T-helper 1 cell (primary cell): ENCODE measurements around the gene BTBD6.

Experiments
- DNase-seq, 5 donors: peaks; one replicate each; pipeline ENCODE4 v3.0.0-alpha.2; 2012 to 2020

The BTBD6 gene

DNA sequence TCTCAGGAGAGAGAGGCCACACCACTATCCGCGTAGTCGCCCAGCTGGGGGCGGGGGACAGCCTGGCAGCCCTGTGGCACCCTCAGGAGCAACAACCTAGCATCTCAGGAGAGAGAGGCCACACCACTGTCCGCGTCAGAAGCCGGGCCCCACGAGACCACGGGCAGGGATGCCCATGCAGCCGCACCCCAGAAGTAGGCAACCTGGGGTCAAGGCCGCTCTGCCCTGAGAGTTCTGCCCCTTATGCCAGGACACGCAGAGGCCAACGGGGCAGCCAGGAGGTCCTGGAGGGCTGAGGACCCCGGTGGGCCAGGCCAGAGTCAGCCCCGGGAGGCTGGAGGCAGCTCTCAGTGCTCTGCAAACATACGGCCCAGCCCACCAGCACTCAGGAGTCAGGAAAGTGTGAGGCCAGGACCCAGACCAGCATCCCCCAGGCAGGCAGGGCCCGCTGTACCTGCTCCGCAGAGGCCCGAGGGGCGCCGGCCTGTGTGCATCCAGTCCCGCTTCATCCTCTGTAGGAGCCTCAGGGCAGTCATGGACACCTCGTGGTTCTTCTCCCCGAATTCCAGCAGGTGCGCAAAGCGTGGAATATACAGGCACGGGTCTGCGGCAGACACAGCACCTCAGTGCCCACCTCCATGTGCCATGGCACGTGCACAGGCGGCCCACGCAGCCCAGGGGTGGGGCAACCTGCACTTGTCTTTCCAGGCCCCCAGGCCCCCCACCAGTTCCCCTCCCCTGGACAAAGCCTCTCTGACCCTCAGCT is 7.3 kb upstream of the BTBD6 start:
- no peak for DNase-seq

DNA sequence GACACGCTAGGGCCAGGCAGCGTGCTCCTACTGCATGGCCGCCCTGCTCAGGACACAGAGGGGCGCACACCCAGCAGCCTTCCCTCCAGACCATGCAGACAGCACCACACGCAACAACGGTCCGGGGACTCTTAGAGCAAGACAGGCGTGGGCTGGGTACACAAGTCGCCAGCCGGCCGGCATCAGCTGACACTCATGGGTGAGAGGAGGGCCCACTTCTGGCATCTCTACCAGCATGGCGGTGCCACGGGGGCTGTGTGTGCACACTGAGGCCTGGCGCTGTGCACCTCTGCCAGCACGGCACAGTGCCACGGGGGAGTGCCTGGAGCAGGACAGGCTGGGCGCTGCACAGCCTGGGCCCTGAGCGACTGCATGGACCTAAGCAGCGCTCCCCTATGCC is 6.7 kb upstream of the BTBD6 start:
- no peak for DNase-seq

DNA sequence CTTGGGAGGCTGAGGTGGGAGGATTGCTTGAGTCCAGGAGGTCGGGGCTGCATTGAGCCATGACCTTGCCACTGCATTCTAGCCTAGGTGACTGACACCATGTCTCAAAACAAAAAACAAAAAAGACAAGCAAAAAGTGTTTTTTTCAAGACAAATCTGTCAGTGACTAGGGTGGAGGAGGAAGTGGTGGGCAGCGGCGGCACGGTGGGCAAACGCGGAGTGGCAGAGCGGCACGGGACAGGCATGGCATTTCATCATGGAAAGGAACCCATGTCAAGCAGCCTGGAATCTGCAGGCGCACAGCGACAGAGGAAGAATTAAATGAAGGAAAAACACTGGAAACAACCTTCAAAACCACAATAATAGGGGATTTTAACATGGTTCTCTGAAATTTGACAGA is 4.0 kb upstream of the BTBD6 start:
- DNase-seq, result no peak

DNA sequence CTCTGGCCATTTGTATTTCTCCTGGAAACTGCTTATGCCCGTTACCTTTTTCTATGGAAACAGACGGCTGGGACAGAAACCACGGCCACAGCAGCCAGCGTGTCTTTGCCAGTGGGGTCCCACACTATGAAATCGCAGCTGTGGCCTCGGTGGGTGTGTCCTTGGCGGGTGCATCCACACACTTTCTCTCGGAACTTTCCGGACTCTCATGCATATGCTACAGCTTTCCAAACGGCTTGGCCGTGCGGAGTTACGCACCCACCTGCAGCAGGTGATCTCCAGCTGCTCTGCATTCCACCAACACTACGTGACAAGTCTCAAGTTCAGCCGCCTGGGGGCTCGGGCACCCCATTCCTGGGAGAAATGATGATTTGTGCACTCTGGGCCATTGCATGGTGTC is 1.3 kb upstream of the BTBD6 start:
- no peak for DNase-seq

DNA sequence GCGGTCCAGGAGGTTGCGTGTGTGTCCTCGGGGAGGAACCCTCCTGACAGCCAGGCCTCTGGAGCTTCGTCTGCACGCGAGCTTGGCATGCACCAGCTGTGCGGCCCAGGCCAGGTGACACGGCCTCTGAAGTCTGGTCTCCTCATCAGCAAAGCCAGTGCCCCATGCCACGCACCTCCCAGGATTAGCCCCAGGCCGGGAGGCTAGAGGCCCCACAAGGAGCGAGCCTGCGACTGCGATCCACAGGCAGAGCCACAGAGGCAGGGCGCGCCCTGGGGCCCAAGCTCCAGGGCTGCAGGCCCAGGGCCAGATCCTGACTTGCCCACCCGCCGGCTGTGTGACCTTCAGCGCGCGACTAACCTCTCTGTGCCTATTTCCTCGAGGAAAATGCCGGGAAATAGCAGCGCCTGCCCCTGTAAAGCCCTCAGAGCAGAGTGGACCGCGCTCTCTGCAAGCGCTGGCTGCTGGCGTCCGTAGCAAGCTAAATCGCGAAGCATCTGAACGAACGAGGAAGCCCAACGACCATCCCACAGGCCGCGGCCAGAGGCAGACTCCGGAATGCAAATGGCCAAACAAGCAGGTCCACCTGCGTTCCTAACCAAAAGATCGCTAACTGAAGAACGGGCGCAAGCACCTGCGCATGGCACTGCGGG is 492 bp upstream of the BTBD6 start:
- DNase-seq, result no peak

DNA sequence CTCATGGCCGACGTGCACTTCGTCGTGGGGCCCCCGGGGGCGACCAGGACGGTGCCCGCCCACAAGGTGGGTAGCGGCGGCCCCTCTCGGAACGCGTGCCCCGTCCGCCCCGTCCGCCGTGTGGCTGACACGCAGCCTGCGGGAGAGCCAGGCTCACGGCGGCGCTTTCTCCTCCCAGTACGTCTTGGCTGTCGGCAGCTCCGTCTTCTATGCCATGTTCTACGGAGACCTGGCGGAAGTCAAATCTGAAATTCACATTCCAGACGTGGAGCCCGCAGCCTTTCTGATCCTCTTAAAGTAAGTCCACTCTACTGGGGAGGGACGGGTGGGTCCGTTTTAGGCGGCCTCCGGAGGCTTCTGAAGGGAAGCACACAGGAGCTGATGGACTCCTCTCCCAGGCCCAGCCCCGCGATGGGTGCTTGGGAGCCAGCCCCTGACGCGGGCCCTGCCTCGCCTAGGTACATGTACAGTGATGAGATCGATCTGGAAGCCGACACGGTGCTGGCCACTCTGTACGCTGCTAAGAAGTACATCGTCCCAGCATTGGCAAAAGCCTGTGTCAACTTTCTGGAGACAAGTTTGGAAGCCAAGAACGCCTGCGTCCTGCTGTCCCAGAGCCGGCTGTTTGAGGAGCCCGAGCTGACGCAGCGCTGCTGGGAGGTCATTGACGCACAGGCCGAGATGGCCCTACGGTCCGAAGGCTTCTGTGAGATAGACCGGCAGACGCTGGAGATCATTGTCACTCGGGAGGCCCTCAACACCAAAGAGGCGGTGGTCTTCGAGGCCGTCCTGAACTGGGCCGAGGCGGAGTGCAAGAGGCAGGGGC is 1.1 kb downstream of the BTBD6 start:
- no peak for DNase-seq

DNA sequence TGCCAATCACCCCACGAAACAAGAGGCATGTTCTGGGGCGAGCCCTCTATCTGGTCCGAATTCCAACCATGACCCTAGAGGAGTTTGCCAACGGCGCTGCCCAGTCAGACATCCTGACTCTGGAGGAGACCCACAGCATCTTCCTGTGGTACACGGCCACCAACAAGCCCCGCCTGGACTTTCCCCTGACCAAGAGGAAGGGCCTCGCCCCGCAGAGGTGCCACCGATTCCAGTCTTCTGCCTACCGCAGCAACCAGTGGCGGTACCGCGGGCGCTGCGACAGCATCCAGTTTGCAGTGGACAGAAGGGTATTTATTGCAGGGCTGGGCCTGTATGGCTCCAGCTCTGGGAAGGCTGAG is 1.7 kb downstream of the BTBD6 start:
- no peak for DNase-seq

DNA sequence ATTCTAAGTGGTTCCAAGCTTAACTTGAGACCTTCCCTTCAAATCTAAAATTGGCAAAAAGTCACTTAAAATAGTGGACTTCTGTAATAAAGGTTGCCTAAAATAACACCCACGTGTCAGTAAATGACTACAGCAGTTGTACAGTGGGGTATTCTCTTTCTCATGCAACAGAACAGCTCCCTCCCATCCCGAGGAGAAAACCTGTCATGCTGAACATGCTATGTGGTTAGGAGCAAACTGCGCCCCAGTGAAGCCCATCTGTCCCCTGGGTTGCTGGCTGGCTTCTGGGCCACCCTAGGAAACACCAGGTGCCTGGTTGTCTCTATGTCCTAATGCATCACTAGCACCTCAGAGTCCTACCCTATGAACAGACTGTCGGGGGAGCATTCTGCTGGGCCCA is 2.7 kb downstream of the BTBD6 start:
- no peak for DNase-seq

DNA sequence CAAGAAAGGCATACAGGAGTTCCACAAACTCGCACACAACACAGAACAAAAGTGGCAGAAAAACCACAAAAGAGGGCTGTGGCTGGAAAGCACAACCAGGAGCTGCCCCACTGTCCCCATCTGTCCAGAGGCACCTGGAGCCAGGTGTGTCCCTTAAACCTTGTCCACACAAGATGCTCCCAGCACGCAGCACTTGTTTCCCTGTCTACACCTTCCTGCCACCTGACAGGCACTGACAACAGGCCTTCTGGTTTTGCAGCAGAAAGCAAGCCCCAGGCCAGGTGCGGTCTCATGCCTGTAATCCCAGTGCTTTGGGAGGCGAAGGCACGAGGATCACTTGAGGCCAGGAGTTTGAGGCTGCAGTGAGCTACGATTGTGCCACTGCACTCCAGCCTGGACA is 3.6 kb downstream of the BTBD6 start:
- no peak for DNase-seq

DNA sequence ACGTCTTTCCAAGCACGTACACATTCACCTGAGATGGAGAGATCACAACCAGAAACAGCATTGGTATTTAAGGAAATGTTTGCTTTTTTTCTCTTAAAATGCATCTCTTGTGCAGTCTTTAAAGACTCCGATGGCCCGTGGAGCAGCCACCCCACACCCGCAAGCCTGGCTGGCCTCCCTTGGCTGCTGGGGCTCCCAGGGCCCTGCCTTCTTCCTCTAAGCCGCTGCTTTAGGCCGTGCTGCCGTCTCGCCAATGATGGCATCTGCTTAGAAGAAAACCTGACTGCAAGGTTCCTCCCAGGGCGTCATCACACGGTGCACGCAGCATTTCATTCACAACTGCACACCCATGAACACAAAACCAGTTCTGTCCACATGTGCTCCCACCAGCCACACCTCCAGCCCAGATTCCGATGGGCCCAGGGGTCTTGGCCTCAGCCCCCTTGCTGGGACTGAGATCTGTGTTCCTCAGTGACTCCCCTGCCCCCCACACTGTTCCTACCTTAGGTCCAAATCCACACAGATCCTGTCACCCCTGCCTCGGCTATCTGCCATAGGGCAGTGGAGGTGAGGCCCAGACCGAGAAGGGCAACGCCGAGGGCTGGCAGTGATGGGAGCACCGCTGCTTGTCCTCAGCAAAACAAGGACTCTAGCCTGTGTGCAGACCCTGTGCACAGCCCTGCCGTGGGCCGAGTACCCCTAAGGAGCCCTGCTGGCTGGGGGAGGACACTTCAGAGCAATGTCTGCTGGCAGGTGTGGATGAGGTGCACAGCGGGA is 4.4 kb downstream of the BTBD6 start:
- DNase-seq, result no peak

DNA sequence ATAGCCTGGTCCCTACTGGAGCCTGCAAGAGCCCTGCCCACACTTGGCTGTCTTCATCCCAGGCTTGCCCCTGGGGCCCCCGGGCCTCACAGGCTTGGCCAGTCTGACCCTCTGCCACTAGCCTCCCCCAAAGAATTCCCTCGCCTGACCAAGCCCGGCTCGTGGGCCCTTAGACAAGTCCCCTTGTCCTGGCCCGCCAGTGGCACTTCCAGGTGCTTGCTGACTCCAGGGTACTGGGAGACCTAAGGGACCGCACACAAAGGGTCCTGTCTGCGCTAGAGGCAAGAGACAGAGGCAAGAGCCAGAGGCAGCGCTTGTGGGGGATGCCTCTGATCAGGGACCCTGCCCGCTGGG is 5.0 kb downstream of the BTBD6 start:
- DNase-seq, result no peak

DNA sequence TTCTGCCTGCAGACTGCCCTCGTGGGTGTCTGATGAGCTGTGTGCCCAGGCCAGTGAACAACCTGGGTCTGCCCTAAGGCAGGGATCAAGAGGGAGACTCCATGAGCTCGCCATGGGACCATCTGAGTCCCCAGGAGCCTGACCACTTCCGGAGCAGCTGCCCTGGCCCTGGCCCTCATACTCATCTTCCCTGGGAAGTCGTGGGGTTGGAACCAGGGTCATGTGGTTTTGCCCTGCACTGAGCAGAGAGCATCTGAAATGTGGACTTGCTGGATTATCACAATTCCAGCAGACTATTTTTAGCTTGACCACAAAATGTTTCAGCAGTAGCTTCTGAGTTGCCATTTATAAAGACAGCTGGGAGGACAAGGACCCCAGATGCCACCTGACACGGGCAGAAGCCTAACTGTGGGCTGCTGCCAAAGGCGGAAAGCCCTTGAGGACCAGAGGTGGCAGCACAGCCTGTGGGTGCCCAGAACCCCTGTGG is 6.7 kb downstream of the BTBD6 start:
- DNase-seq, result no peak

DNA sequence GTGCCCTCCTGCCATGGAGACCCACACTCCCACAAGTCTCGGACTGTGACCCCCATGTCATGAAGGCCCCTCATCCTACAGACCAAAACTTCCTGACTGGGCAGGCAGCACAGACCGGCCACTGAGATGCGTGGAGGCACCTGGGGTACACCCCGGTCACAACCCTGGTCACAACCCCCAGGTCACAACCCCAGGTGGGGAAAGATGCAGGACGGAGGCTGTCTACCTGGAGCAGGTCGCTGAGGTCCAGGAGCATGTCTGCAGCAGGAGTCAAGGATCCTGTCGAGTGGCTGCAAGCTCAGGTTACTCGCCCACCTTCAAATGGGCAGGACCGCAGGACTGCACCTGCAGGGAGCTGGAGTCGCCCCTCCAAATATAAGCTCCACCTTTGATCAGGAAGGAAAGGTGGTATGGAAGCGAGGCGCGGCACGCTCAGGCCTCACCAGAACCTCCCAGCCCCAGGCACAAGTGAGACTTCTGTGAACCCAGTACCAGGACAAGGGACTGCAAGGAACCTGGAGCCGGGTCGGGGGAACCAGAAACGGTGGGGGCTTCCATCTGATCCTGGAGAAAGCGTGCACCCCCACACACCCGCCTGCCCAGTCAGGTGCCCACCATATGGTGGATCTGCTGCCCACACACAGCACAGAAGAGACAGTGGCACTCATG is 8.1 kb downstream of the BTBD6 start:
- DNase-seq, result no peak

DNA sequence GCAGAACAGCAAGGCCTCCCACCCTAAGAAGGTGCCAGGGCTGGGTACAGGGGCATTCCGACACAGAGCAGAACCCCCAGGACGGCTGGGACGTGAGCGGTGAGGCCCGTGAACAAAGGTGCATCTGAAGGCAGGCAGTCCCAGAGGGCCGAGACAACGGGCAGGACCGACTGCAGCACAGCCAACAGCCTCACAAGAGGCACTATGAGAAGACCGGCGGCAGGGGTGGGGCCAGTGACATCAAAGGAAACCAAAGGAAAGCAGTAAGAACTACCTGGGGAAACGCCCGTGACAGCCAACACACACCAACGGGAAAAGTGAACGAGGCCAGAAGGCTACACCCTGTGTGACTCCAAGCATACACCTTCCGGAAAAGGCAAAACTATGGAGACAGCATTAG is 9.1 kb downstream of the BTBD6 start:
- no peak for DNase-seq

DNA sequence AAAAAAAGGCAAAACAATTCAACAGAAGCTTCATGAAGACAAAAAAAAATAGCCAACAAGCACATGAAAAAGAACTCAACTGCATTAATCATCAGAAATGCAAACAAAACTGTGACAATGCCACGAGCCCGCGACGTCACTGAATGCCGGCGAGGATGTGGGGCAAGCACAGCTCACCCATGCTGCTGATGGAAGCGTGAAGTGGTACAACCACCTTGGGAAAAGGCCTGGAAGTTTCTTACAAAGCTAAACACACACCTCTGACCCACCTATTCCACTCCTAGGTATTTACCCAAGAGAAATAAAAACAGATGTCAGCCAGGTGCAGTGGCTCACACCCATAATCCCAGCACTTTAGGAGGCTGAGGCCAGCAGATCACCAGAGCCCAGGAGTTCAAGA is 10.5 kb downstream of the BTBD6 start:
- DNase-seq, result no peak

DNA sequence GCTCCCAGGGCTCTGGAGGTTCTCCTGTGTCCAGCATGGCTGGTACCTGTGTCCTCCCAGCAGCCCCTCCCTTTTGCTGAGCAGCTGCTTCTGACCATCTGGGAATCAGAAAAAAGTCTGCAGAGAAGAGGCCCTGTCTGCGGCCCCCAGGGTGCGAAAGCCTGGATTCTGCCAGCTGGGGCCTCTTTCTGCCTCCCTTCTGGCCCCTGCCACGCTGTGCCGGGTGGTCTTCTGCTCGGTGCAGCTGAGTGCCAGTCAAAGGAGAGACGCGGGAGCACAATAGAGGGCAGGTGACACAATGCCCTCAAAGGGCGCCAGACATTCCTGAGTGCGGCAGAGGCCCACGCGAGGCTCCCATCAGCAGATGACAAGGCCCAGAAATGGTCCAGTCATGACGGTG is 12.6 kb downstream of the BTBD6 start:
- no peak for DNase-seq

DNA sequence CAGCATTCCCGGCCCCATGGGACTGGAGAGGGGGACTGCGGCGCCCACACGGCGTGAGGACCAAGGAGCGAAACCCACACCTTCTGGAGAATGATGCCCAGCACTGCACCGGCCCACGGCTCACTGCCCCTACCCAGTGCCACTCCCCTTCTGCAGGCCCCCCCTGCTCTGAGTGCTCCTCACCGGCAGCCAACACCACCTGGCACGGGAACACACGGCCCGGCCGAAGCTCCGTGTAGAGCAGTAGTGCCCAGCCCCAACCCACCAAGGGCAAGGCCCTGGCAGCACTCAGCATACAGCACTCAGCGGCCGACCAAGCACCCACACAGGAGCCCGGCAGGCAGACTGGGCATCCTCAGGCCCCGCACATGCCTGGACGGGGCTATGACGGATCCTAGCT is 13.4 kb downstream of the BTBD6 start:
- no peak for DNase-seq

DNA sequence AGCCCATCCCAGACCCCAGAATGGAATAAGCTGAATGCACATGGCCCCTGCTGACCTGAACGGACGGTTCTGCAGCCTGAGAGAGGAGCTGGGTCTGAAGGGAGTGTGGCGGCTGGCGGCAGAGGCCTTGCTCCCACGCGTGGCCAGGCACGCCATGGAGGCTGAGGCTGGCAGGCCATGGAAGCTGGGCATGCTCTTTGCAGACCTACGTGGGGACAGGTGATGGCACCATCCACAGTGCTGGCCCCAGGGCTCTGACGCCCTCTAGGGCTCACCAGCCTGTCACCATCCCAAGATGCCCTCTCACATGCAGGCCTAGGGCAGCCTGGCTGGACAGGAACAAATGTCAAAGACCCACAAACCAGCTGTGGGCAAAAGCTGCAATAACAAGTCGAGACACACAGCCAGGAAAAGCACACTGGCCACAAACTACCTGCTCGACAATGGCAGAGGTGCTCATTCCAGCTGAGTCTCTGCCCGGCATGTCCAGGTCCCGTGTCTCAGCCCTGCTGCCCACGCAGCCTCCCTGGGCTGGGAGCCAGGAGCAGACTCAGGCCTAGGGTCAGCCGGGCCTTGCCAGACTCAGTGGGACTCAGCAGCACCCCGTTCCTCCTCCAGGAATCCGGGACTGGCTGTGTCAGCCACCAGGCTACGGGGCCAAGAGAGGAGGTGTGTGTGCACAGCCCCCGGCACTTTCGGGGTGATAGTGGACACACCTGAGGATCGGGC is 19.7 kb downstream of the BTBD6 start:
- no peak for DNase-seq

DNA sequence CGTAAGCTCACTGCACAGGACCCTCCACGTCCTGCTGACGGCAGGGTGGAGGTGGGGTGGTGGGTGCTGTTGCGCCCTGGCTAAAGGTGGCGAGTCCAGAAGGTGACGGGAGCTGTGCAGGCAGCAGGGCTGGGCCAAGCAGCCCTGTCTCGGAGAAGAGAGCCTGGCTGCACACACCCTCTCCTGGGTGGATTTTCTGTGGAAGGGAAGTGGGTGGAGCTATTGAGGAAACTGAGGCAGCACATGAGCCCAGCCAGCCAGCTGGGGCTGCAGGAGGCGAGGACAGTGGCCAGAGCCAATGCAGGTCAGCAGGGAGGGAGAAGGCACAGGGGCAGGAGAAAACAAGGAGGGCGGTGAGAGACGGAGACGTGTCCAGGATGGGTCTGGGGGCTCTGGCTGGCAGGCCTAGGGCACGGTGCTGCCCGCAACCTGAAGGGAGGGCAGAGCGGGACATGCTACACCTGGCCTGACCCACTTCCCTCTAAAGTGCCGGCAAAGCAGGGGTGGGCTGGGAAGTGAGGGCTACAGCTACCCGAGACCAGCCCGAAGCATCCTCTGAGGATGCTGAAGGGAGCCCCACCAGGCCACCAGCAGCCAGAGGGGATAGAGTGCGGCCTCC is 20.5 kb downstream of the BTBD6 start:
- DNase-seq, result no peak

DNA sequence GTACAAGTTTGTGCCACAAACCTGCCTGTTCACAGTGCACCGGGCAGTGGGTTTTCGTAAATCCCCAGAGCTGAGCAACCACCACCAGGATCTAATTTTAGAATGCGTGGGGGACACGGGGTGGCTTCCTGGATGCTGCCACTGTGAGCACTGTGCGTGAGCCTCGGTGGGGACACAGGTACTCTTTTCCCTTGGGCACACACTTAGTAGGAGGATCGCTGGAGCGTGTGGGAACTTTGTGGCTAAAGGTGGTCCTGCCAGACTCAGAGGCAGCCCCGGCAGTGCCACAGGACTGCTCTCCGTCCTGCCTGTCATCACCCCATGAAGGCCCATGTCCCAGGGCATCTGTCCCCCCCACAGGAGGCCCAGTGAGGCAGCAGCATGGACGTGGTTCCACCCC is 21.1 kb downstream of the BTBD6 start:
- no peak for DNase-seq

DNA sequence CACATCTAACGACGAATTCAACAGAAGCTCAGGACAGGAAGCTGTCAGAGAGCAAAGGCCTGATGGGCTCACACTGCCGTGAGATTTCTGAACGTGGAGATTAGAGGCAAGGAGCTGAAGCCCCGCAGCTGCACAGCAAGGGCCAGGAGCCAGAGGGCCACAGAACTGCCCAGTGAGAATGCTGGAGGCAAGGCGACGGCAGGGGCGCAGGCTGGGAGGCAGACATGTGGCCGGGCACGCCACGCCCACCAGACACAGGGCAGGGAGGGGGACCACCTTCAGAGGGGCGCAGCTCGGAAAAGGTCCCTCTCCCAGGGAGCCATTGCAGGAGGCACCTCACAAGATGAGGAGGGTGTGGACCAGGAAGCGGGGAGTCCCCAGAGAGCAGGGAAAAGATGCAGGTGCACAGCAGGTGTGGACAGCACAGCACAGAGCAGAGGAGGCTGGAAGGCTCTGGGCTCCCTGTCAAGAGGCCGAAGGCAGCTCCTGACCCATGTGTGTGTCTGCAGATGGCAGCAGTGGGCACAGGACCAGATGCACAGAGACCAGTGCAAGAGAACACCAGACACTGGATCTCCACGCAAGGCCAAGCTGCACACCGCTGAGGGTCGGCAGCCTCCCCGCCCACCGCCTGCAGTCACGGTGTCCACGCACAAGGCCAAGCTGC is 23.0 kb downstream of the BTBD6 start:
- DNase-seq, result no peak
